ENCODE data around the gene ACSL3.

The ACSL3 gene

GRCh38 chr2:222891890-222892289 lies 31.1 kb downstream of the ACSL3 start:
- Histone ChIP-seq H3K9me3 (replicated peaks; ENCODE audit: insufficient read depth, low read length) (no peaks in the 10 kb centered on the region), H3K36me3 (replicated peaks; ENCODE audit: insufficient read depth, low read length) (no peaks in the 10 kb centered on the region), H3K27ac (ENCODE audit: low read length) (no peak overlapping the region), H3F3A (ENCODE audit: insufficient read depth, low read length) (no peaks in the 10 kb centered on the region), H3K4me2 (ENCODE audit: low read depth, low read length) (no peak overlapping the region), H3K27me3 (replicated peaks; ENCODE audit: insufficient read depth, low read length) (no peaks in the 10 kb centered on the region), H2AFZ (ENCODE audit: low read length) (no peak overlapping the region), H4K20me1 (ENCODE audit: insufficient read depth, low read length) (no peaks in the 10 kb centered on the region), H3K4me3 (ENCODE audit: low read length) (no peak overlapping the region), H3K79me2 (ENCODE audit: low read length) (peaks cover 25% of the 10 kb centered on the region), H3K9ac (ENCODE audit: low read length) (no peak overlapping the region), H3K4me1 (ENCODE audit: low read length) (no peaks in the 10 kb centered on the region), H3K9me2 (replicated peaks; ENCODE audit: insufficient read depth, low read length) (no peaks in the 10 kb centered on the region)
- TF ChIP-seq EZH2 (optimal IDR thresholded peaks at IDR 0.05; ENCODE audit: low read depth, low read length) (no peak), CTCF (IDR thresholded peaks at IDR 0.05; ENCODE audit: low read length) (no peak), EZH2phosphoT487 (IDR thresholded peaks at IDR 0.05; ENCODE audit: low read length) (no peak)
- no peak for DNase-seq

GRCh38 chr2:222892321-222892720 lies 31.5 kb downstream of the ACSL3 start:
- H3K9ac ChIP-seq (ENCODE audit: low read length): no peak overlapping the region
- H3K4me2 ChIP-seq (ENCODE audit: low read depth, low read length): no peak overlapping the region
- H3K4me1 ChIP-seq (ENCODE audit: low read length): no peaks in the 10 kb centered on the region
- no peaks in the 10 kb centered on the region for H3F3A ChIP-seq (ENCODE audit: insufficient read depth, low read length)
- H3K9me2 ChIP-seq (replicated peaks; ENCODE audit: insufficient read depth, low read length): no peaks in the 10 kb centered on the region
- no peaks in the 10 kb centered on the region for H3K27me3 ChIP-seq (replicated peaks; ENCODE audit: insufficient read depth, low read length)
- no peak for TF ChIP-seq EZH2phosphoT487 (IDR thresholded peaks at IDR 0.05; ENCODE audit: low read length)
- no peak for TF ChIP-seq CTCF (IDR thresholded peaks at IDR 0.05; ENCODE audit: low read length)
- no peak for TF ChIP-seq EZH2 (optimal IDR thresholded peaks at IDR 0.05; ENCODE audit: low read depth, low read length)
- DNase-seq: no peak
- no peaks in the 10 kb centered on the region for H3K9me3 ChIP-seq (replicated peaks; ENCODE audit: insufficient read depth, low read length)
- no peak overlapping the region for H2AFZ ChIP-seq (ENCODE audit: low read length)
- no peak overlapping the region for H3K27ac ChIP-seq (ENCODE audit: low read length)
- H3K79me2 ChIP-seq (ENCODE audit: low read length): peaks cover 21% of the 10 kb centered on the region
- H4K20me1 ChIP-seq (ENCODE audit: insufficient read depth, low read length): no peaks in the 10 kb centered on the region
- no peaks in the 10 kb centered on the region for H3K36me3 ChIP-seq (replicated peaks; ENCODE audit: insufficient read depth, low read length)
- H3K4me3 ChIP-seq (ENCODE audit: low read length): no peak overlapping the region

- Histone ChIP-seq H3K9me3 (replicated peaks; ENCODE audit: insufficient read depth, low read length) (no peaks in the 10 kb centered on the region), H4K20me1 (ENCODE audit: insufficient read depth, low read length) (no peaks in the 10 kb centered on the region), H3K4me1 (ENCODE audit: low read length) (no peaks in the 10 kb centered on the region), H3K27me3 (replicated peaks; ENCODE audit: insufficient read depth, low read length) (no peaks in the 10 kb centered on the region), H3K79me2 (ENCODE audit: low read length) (peaks cover 20% of the 10 kb centered on the region), H3K9me2 (replicated peaks; ENCODE audit: insufficient read depth, low read length) (no peaks in the 10 kb centered on the region), H3K9ac (ENCODE audit: low read length) (no peak overlapping the region), H3F3A (ENCODE audit: insufficient read depth, low read length) (no peaks in the 10 kb centered on the region), H3K36me3 (replicated peaks; ENCODE audit: insufficient read depth, low read length) (no peaks in the 10 kb centered on the region), H2AFZ (ENCODE audit: low read length) (no peak overlapping the region), H3K27ac (ENCODE audit: low read length) (no peak overlapping the region), H3K4me2 (ENCODE audit: low read depth, low read length) (no peak overlapping the region), H3K4me3 (ENCODE audit: low read length) (no peak overlapping the region)
- no peak for TF ChIP-seq EZH2phosphoT487 (IDR thresholded peaks at IDR 0.05; ENCODE audit: low read length)
- TF ChIP-seq EZH2 (optimal IDR thresholded peaks at IDR 0.05; ENCODE audit: low read depth, low read length): no peak
- no peak for TF ChIP-seq CTCF (IDR thresholded peaks at IDR 0.05; ENCODE audit: low read length)
- no peak for DNase-seq
Observed at GRCh38 chr2:222892761-222893160, 31.9 kb downstream of the ACSL3 start.

Data from MM.1S (cell line).